ENCODE data around the gene PARD3B. TPM values are rescaled to one million over a fixed set of nuclear protein-coding genes. Genes with fewer than 3 reads are reported as not detected.

PARD3B gene
- total and polyA plus RNA-seq, 2 of the 8 experiments (the other 6 are each of a cell fraction or from before 2014, with no cell fraction given): 1.2 to 5.7 TPM

DNA sequence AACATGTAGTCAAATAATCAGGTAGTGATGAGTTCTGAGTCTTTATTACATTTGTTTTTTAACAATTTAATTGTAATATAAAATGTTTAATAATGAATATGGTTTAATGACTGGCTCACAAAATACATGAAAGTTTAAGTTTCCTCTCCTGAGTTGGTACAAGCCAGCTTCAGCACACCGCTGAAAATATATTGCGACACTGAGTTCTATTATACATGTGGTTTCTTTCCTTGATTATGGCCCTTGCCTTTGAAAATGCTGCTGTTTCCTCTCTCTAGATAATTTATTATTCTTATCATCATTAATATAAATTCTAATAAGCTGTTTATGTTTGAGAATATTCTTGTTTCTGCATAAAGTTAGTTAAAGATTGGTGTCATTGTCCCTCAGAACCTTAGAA, 249.3 kb downstream of the PARD3B start:
- TF ChIP-seq, protein P1, sequence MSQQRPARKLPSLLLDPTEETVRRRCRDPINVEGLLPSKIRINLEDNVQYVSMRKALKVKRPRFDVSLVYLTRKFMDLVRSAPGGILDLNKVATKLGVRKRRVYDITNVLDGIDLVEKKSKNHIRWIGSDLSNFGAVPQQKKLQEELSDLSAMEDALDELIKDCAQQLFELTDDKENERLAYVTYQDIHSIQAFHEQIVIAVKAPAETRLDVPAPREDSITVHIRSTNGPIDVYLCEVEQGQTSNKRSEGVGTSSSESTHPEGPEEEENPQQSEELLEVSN (IDR thresholded peaks at IDR 0.05): no peak
- TF ChIP-seq, protein P2, sequence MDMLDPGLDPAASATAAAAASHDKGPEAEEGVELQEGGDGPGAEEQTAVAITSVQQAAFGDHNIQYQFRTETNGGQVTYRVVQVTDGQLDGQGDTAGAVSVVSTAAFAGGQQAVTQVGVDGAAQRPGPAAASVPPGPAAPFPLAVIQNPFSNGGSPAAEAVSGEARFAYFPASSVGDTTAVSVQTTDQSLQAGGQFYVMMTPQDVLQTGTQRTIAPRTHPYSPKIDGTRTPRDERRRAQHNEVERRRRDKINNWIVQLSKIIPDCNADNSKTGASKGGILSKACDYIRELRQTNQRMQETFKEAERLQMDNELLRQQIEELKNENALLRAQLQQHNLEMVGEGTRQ (IDR thresholded peaks at IDR 0.05; ENCODE audit: low read length): no peak
- H3K9me3 ChIP-seq (ENCODE audit: insufficient read depth in 2 of 2, low read depth in 1 of 2, low read length in 1 of 2): no peaks in the 10 kb centered on the region
- H4K91ac ChIP-seq (replicated peaks; ENCODE audit: insufficient read length, low read length): no peak overlapping the region
- 94% methylated on average over 2 of the region's 2 CpGs; no CpG with 5 or more reads in 1 of the 2 experiments for WGBS, 2 experiments (ENCODE audit: extremely low coverage in 1 of 2, insufficient coverage in 1 of 2, insufficient read length in 1 of 2, insufficient replicate concordance in 2 of 2, low coverage in 1 of 2, low lambda C conversion rate in 2 of 2, missing lambda C conversion rate in 1 of 2)
- no peak overlapping the region for H2BK12ac ChIP-seq (ENCODE audit: low read depth, low read length)
- no peak overlapping the region for H3K9ac ChIP-seq (replicated peaks in 1 of 4; ENCODE audit: extremely low read depth in 1 of 4, low read depth in 3 of 4, low read length in 3 of 4)
- H4K20me1 ChIP-seq (replicated peaks in 1 of 2; ENCODE audit: control insufficient read depth in 1 of 2, insufficient read depth in 2 of 2, low read length in 2 of 2): peaks cover 0 to 2% of the 10 kb centered on the region in 2 experiments
- no peaks in the 10 kb centered on the region for H3K27me3 ChIP-seq (replicated peaks in 1 of 4; ENCODE audit: control insufficient read depth in 3 of 4, extremely low read depth in 1 of 4, insufficient read depth in 3 of 4, low read length in 3 of 4)
- H3K4me3 ChIP-seq (ENCODE audit: extremely low read depth in 1 of 4, insufficient read depth in 2 of 4, low read depth in 3 of 4, low read length in 4 of 4): no peak overlapping the region
- H3K23ac ChIP-seq (ENCODE audit: insufficient read length): no peak overlapping the region
- FAIRE-seq: no peak
- H3K23me2 ChIP-seq (ENCODE audit: low read depth, low read length): no peaks in the 10 kb centered on the region
- H3K4ac ChIP-seq (replicated peaks; ENCODE audit: insufficient read length, low read depth, low read length): no peak overlapping the region
- H3K18ac ChIP-seq (ENCODE audit: extremely low read depth, low read length): no peak overlapping the region
- H3K56ac ChIP-seq (replicated peaks; ENCODE audit: insufficient read length, low read depth, low read length): no peak overlapping the region
- POLR2A ChIA-PET (ENCODE audit: partially characterized antibody): no interaction called here
- no peak overlapping the region for H4K5ac ChIP-seq (ENCODE audit: insufficient read length, low read depth, low read length)
- H3K14ac ChIP-seq (ENCODE audit: insufficient read length): no peak overlapping the region
- H2AFZ ChIP-seq (ENCODE audit: low read length): no peak overlapping the region
- no peak overlapping the region for H2BK20ac ChIP-seq (ENCODE audit: low read length)
- H3K36me3 ChIP-seq (ENCODE audit: control insufficient read depth in 2 of 4, insufficient read depth in 4 of 4, low read length in 3 of 4): no peaks in the 10 kb centered on the region
- H4K8ac ChIP-seq (ENCODE audit: extremely low read depth, insufficient read depth, low read length): no peak overlapping the region
- no peak overlapping the region for H2AK5ac ChIP-seq (ENCODE audit: low read depth, low read length)
- no peak overlapping the region for H2BK15ac ChIP-seq (ENCODE audit: low read length)
- H3K27ac ChIP-seq (ENCODE audit: low read depth, low read length): no peak overlapping the region
- H3K79me2 ChIP-seq (ENCODE audit: control insufficient read depth in 1 of 2, insufficient read depth in 2 of 2, low read length in 2 of 2): no peaks in the 10 kb centered on the region
- DNase-seq (ENCODE audit: low read depth in 1 of 2, low spot score in 2 of 2): no peak
- H3K79me1 ChIP-seq (ENCODE audit: low read depth, low read length): no peaks in the 10 kb centered on the region
- H2BK120ac ChIP-seq (replicated peaks; ENCODE audit: low read depth, low read length): no peak overlapping the region
- H3K4me2 ChIP-seq (ENCODE audit: insufficient read depth in 1 of 2, low read depth in 2 of 2, low read length in 2 of 2): no peak overlapping the region
- no peaks in the 10 kb centered on the region for H3K4me1 ChIP-seq (replicated peaks in 1 of 4; ENCODE audit: control insufficient read depth in 3 of 4, insufficient read depth in 4 of 4, low read length in 3 of 4)
- H2BK5ac ChIP-seq (ENCODE audit: low read depth, low read length): no peak overlapping the region
- CTCF ChIA-PET (ENCODE audit: partially characterized antibody): no interaction called here

All from H1 (cell line).